GM21723 (cell line): Measurements from ENCODE around the gene RADIL.

Experiments used
- ATAC-seq: cut with Tn5 transposase; IDR thresholded peaks from one replicate; pipeline ENCODE4 v1.9.1; 2021; ENCODE audit warnings: mild to moderate bottlenecking, moderate library complexity; ENCODE audit not compliant: unreplicated experiment

The RADIL gene

DNA sequence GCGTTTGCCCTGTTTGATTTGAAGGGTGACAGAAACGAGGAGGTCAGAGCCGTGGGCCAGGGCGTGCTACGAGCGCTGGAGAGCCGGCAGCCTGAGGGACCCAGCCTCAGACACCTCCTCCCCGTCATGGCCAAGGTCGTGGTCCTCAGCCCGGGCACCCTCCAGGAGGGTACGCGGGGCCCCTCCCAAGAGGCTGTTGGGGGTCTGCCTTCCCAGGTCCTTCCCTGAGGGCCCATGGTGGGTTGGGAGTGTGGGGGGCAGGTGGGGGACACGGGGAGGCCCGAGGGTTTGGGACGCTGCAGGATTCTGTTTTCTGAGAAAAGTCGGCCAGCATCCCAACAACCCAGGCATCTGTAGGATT is 100.2 kb downstream of the RADIL start:
- no peak for ATAC-seq

DNA sequence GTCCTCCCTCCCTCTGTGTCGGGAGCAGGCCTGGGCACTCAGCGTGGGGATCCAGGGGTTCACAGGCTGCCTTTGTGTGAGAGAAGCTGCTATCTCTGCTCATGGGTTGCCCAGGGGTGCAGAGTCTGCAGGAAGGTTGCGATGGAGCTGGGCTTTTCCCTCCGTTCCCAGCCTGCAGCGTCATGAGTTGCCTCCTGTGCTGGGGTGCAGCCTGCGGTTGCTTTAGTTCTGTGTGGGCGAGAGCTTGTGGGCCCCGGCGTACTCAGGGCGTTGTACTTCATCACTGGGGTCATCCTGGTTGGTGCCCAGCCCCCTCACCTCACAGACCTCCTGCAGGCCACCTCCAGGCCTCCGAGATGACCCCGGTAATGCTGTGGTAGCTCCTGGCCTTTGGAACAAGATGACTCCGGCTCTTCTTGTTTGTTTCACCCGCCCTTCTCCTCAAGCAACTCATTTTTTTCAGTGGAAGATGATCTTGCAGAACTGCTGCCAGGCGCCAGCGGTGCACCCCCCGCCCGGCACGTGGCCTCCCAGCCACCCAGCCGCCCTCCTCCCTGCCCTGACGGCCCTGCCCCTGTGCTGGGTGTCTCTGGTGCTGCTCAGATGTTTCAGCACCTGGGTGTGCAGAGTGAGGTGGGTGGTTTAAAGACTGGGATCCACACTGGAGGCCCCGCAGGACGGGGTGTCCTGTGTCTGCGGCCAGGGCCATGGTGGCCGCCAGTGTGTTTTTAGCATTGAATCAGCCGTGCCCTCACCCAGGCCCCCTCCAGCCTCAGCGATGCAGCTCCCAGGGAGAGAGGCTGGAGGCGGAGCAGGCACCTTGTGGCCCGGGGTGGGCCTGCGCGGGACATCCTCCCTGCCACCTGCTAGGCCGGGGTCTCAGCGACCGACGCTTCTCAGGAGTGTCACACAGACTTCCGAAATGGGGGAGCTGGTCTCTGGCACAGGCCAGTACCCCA is 100.9 kb downstream of the RADIL start:
- no peak for ATAC-seq

DNA sequence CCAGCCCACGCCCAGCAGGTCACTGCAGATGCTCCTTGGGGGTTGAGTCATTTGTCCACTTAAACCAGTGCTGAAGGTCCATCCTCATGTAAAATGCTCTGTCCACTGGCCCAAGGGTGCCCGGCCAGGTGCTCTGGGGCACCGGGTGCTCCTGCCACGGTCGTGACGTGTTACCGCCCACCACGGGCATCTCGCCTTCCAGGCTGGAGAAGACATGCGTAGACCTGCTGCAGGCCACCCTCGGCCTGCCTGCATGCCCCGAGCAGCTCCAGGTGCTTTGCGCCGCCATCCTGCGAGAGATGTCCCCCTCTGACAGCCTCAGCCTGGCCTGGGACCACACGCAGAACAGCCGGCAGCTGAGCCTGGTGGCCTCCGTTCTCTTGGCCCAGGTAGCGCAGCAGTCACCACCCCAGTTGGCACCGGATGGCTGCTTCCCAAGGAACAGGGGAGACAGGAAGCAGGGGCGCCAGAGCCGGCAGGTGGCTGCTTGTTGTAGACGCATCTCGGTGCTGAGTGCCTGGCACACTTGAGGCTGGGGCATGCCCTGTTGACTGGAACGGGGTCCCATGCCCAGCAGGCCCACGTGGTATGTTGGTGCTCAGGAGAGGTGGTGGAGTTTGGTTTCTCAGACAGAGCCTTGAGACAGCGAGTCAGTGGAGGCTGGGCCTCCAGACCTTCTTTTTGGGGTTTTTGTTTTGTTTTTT is 102.0 kb downstream of the RADIL start:
- no peak for ATAC-seq

DNA sequence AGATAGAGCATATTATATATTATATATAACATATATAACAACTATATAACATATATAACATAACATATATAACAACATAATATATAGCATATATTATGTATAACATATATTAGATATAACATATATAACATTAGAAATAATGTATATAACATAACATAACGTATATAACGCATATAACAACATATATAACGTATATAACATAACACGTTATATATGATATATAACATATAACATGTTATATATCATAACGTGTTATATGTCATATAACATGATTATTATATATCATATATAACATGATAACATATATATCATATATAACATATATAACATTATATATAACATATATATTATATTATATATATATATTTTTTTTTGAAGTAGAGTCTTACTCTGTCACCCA is 104.4 kb downstream of the RADIL start:
- ATAC-seq = no peak

DNA sequence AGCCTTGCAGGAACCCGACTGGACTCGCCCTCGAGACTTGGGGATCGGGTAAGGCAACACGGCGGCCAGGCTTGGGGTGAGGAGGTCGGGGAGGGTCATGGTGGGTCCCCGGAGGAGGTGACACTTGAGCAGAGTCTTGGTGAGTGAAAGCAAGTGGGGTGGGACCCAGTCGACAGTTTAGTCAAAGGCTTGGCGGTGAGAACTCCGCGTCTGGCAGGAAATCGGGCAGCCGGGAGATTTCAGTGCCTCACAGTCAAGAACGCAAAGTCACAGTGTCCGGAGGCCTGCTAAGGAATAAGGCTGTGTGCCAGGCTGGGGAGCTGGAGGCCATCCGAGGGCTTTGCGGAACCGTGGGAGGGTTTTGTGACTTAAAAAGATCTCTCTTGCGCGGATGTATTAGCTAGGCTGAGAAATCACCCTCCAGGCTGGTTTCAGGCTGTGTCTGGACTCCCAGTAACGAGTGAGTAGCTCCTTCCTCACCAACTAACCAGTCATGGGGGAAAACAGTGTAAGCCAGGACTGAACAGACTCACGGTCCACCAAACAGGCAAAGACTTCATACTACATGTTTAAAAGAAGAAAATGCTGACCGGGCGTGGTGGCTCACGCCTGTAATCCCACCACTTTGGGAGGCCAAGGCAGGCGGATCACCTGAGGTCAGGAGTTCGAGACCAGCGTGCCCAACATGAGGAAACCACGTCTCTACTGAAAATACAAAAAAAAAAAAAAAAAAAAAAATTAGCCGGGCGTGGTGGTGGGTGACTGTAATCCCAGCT is 107.5 kb downstream of the RADIL start:
- ATAC-seq = peak; percentile 36

DNA sequence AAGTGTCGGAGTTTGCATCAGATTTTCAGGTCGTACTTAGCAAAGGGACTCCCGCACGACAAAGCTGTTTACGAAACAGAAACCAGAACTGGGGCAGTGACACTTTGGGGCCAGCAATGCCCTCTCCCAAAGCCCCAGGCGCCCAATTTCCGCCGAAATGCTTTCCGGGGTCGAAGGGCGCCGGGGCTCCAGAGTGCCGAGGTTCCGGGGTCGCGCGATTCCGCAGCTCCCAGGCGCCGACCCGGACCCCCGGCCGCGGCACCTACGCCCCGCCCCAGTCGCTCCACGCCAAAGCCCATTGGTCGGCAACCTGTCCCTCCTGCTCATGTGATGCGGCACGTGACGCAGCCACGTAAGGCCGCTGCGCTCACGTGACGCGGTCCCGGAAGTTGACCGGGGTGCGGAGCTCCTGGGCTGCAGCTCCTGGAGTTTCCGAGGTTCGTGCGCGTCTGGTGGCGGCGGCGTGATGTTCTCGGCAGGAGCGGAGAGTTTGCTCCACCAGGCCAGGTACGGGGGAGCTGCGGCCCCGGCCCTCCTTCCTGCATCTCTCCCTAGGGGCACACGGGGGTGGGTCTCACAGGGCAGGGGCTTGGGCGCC is 108.2 kb downstream of the RADIL start, which contains the start of gene AP5Z1:
Gene AP5Z1, plus strand, starts transcription at position 374 of the 598 bp plus-strand sequence. Its CDS starts 93 bp downstream, at position 467.
- peak; percentile 91 for ATAC-seq

DNA sequence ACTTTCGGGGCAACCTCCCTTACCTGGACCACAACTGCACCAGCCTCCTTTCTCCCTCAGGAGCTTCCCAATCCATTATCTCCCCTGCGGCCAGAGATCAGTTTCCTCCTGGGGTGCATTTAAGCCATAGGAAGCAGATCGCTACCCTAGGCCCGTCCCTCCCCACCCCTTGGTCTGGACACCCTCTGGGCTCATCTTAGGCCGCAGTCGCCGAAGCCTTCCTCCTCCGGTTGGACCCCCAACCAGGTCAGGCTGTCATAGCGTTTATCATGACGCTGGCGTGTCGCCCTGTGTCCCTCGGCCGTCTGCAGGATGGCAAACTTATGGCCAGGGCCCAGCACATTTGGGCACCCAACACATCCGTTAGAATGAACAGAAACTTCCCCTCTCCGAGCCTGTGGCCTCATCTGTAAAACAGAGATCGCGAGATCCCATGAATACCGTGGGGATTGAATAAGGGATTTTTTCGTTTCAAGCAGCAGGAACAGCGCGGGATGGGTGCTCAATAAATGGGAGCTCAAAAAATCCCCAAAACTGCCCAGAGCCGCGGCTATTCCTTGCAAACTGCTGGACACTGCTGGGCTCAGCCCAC is 108.8 kb downstream of the RADIL start:
- ATAC-seq = peak; percentile 33

DNA sequence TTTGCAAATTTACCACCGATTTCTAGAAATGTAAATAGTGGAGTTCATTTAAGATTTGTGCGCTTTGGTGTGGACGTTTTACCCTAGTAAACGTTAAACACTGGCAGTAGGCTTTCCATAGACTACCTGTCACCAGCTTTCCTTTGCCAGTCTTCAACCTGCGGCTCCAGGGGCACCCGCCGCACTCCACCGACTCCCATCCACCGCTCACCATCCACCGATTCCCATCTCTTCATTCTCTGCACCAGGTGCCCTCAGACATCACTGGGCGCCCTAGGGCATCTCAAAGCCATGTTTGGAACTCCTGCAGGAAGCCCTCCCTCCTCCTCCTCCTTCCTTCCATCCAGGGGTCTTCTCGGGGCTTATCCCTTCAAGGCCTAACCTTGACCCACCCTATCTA is 109.5 kb downstream of the RADIL start:
- ATAC-seq = no peak

DNA sequence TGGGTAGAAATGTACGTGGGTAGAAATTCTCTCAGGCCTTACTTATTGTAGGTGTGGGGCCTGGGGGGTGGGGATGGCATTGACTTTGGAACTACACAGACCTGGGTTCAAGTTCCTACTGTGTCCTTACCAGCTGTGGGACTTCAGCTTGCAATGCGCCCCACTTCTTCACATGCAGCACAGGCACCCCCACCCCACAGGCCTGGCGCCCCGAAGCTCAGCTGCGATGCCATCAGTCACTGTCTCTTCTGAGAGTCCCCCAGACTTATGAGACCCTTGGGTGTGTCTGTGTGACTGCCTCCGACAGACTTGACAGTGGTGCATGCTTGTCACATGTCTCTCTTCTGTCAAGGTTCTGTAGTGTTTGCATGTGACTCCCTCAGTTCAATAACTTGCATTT is 111.2 kb downstream of the RADIL start:
- no peak for ATAC-seq

DNA sequence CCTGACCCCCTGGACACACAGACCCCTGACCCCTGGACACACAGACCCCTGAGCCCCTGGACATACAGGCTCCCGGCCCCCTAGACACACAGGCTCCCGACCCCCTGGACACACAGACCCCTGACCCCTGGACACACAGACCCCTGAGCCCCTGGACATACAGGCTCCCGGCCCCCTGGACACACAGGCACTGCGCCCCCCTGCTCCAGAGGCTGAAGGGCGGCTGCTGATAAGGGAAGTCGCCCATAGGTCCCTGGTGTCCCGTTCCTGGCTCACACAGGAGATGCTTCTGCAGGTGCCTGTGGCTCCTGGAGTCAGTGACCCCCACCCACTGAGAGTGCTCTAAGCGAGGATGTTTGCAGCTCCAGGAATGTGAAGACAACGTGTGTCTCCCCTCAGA is 111.8 kb downstream of the RADIL start:
- ATAC-seq = no peak

DNA sequence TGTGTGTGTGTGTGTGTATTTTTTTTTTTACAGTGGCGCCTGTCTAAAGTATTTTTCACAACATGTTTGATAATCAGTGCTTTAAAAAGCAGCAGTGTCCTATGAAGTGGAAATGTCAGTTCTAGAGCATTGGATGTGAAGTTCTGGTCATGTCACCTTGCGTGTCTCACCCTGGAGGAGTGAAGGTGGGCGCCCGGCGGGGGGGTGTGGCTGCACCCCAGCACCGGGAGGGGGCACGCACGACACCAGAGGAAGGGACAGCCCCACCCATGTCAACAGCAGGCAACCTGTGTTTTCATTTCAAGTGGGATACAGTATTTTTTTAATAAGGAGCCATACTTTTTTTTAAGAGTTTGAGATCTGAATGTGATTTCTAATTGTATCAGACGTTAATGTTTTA is 112.6 kb downstream of the RADIL start:
- ATAC-seq = no peak

DNA sequence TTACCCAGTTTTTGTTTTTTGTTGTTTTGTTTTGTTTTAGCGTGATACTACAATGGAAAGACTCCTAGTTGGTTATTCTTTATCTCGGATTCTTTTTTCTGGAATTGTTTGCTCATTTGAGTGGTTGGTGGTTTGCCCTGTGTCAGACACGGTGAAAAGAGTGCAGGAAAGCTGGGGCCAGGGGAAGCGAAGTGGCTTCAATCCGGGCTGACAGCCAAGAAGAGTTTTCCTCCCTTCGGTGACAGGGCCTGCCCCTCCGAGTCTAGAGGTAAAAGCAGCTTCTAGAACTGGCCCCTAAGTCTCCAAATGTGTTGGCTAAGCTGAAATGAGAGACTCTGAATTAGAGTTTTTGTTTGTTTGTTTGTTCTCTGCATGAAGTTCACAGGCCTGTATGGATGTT is 113.8 kb downstream of the RADIL start:
- ATAC-seq = no peak

DNA sequence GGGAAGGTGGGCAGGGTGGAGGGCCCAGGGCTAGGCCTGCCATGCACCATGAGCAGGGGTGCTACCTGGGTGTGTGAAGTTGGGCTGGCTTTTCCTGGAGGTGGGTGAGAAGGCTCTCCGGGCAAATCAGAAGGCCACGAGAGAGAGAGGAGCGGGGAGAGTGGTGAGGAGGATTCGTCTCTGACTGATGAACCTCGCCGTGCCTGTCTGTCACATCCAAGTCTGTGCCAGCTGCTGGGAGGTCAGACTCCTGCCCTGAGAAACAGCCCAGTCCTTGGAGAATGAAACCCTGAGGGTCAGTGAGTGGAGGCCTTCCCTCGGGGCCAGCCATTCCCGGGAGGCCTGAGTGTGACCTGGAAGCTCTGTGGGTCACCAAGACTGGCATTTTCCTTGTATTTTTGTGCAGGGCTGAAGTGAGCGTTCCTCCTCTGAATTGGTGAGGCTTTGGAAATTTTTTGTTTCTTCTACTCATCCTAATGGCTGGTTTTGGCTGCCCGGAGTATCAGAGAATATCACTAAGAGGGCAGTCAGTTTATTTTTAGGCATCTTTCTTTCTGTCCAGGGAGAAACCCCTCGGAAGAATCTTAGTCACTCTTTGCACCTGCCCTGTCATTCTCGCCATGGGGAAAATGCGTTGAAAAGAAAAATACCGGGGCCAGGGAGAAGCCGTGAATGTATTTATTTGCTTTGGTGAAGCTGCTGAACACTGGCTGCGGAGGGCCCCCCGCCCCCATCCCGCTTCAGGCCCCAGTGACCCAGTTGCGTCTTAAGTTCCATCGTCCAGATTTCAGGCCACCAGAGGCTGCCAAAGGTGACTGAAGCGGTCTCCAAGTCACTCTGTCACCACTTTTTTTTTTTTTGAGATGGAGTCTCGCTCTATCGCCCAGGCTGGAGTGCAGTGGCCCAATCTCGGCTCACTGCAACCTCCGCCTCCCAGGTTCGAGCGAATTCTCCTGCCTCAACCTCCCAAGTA is 114.6 kb downstream of the RADIL start:
- no peak for ATAC-seq

DNA sequence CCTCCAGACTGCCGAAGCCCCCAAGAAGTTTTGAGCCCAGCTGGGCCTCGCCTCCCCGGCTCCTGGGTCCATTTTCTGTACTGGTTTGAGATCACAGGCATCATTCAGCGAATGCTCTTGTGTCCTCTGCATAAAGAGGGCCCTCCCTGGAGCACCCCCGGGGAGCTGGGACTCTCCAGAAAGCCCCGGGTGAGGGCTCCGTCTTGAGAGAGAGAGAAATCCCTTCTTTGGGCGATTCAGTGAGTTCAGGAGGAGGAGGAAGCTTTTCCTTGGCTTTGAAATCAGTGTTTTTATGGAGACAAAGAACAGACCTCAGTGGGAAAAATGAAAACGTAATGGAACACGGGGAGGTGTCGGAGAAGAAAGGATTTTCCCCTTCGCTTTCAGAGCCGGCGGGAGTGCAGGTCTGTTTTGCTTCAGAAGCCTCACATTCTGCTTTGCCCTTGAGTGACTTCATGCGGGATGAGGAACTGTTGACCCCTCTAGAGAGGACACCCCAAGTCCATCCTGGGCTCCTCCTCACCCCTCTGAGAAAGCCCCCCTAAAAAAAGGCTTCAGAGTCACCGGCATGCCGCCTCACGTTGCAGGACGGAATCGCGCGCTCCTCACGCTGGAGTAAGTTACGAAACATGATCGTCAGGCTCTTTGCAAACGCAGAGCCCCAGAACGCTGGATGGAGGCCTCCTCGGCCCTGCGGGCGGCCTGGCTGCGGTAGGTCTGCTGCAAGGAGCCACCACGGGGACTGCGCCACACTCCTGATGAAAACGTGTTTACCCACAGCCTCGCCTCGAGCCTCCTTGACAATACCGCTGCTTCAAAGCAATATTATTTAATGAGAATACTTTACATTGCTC is 116.6 kb downstream of the RADIL start:
- ATAC-seq = no peak

DNA sequence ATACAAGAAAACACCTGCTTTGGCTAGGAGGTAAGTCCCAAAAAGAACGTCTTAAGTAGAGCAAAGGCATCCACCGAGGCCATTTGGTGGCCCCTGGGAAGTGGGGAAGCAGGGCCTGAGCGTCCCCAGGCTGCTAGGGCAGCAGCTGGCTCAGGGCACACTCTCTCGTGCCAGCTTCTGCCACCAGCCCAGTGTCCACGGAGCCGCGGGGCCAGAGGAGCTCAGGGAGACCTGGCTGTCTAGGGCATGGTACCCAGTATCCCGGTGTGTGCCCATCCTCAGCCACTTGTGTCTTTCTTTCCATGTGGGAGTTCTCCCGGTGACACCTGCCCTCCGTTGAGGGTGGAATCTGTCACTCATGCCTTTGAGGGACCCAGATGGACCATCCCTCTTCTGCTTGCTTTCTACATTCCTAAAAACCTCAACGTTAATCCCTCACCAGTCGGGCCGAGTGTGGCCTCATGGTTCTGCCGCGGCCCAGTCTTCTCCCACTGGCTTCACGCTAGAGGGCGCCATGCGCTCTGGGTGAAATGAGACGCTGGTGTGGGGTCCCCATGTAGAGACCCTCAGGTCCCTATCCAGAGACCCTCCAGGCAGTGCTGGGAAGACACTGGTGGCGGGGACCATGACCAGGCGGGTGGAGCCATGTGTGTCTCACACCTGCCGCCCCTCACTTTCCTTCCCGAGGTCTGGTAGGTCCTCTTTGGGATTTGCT is 117.6 kb downstream of the RADIL start:
- ATAC-seq = no peak

DNA sequence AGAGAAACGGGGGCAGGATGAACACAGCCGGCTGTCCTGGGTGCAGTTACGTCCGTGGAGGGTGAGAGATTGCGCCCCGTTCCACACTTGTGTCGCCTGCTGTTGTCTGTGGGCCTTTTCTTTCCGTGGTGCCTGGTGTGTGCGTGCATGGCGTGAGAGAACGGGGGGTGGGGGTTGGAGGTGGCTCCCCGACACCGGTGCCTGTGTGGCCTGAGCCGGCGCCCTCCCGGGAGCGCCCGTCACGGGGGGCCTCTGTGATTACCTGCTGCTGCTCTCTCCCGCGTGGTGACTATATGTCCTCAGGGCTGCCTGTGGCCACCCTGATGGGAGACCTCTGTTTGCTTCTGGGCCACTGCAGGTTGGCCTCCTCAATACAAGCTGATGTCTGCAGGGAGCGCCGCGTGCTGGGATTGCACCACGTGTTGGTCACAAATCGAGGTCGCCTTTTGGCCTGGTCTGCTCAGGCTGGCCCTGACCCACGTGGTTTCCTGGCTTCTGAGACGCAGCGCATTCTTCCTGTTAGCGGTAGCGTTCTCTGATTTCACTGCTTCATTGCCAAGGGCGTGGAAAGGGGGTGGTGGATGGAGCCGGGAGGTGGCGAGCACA is 119.0 kb downstream of the RADIL start:
- ATAC-seq = no peak

DNA sequence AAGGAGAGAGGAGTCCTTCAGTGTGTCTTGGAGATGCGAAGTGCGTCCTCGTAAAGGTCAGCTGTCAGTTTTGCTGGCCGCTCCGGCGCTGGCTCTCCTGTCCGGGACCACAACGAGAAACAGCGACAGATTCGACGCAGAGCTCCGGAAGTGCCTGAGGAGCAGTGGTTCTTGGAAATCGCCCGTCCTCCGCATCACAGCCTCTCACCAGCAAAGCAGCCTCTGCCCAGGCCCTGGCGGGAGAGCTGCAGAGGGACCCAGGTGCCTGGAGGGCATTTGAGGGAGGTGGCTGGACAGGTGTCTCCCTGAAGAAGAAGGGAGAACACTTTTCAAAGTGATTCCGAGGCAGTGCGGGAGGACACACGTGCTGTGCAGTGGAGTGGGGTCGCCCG is 119.7 kb downstream of the RADIL start:
- ATAC-seq = no peak
